NCI-H69 (cell line): Measurements from ENCODE around the gene SMG7.

Experiments used
- DNase-seq: peaks from one replicate; lab custom pipeline; 2025; lab: John Stamatoyannopoulos, UW

SMG7 gene

GRCh38 chr1:183470961-183471742 lies 1.1 kb upstream of the SMG7 start:
- DNase-seq = peak; percentile 98

- peak; percentile 100 for DNase-seq
These were observed 384 bp upstream of the SMG7 start for GRCh38 chr1:183471743-183472487.

GRCh38 chr1:183473217-183473536 lies 878 bp downstream of the SMG7 start:
- DNase-seq = no peak

- DNase-seq = no peak
These were observed 3.8 kb downstream of the SMG7 start for GRCh38 chr1:183476081-183476480.

GRCh38 chr1:183477986-183478781 lies 5.9 kb downstream of the SMG7 start:
- no peak for DNase-seq

GRCh38 chr1:183480971-183481441 lies 8.7 kb downstream of the SMG7 start:
- DNase-seq = peak; percentile 22

- DNase-seq = peak; percentile 45
These were observed 10.9 kb downstream of the SMG7 start for GRCh38 chr1:183483224-183483623.

GRCh38 chr1:183484254-183484653 lies 12.0 kb downstream of the SMG7 start:
- DNase-seq = no peak

GRCh38 chr1:183484851-183485250 lies 12.6 kb downstream of the SMG7 start:
- no peak for DNase-seq

- no peak for DNase-seq
These were observed 15.6 kb downstream of the SMG7 start for GRCh38 chr1:183487674-183488442.

GRCh38 chr1:183490932-183491331 lies 18.6 kb downstream of the SMG7 start:
- no peak for DNase-seq

GRCh38 chr1:183493540-183494245 lies 21.4 kb downstream of the SMG7 start:
- no peak for DNase-seq

- DNase-seq = no peak
These were observed 23.1 kb downstream of the SMG7 start for GRCh38 chr1:183495420-183495819.

- no peak for DNase-seq
These were observed 24.9 kb downstream of the SMG7 start for GRCh38 chr1:183497218-183497617.

GRCh38 chr1:183498342-183498991 lies 26.2 kb downstream of the SMG7 start:
- DNase-seq = no peak

- DNase-seq = no peak
These were observed 33.3 kb downstream of the SMG7 start for GRCh38 chr1:183505454-183506089.

- no peak for DNase-seq
These were observed 34.3 kb downstream of the SMG7 start for GRCh38 chr1:183506561-183506960.

GRCh38 chr1:183508694-183509093 lies 36.4 kb downstream of the SMG7 start:
- DNase-seq = no peak

GRCh38 chr1:183512450-183512849 lies 40.2 kb downstream of the SMG7 start:
- no peak for DNase-seq

- peak; percentile 61 for DNase-seq
These were observed 41.9 kb downstream of the SMG7 start for GRCh38 chr1:183514235-183514634.
